Measurements from ENCODE around the gene DCLK2. TPM values are rescaled to one million over a fixed set of nuclear protein-coding genes. Genes with fewer than 3 reads are reported as not detected.

The DCLK2 gene
- total RNA-seq, 2 donors from 2014 or later, result 10.1 to 12.1 TPM

DNA sequence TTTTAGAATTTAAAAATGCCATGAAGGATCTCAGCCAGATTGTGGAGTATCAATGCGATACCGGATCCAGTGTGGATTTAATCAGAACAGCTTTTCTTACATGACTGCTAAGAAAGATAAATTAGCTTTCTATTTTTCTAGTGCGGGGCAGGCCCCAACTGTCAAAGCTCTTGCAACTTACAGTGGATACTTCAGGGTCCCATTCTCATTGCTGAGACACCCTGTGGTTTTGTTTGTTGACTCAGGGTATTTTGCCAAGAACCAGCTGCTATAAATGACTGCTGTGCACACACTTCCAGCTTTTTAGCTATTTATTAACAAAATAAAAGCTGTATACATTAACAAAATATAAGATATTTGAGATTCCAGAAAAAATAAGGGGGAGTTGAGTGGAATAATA lies 166.4 kb downstream of the DCLK2 start:
- TF ChIP-seq CTCF (IDR thresholded peaks at IDR 0.05), result no peak
- Histone ChIP-seq H3K4me1 (no peaks in the 10 kb centered on the region), H3K9me3 (no peaks in the 10 kb centered on the region), H3K27ac (no peak overlapping the region), H3K36me3 (peaks cover 8% of the 10 kb centered on the region), H3K4me3 (no peak overlapping the region), H3K27me3 (no peaks in the 10 kb centered on the region)
- no peak for DNase-seq (ENCODE audit: low spot score)

DNA sequence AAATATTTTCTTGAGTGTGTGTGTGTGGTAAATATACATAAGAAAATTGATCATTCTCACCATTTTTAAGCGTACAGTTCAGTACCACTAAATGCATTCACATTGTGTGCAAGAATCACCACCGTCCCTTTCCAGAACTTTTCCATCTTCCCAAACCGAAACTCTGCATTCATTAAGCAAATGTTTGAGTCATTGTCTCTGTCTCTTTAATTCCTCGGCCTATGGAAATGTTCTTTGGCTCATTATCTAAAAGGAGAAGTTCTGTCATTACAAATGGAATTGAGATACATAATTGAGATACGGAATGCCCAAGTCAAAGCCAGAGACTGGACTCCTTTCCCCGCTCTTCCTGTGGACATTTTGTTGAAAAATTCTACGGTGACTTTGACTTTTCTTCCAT lies 168.9 kb downstream of the DCLK2 start:
- Histone ChIP-seq H3K9me3 (no peaks in the 10 kb centered on the region), H3K27ac (no peak overlapping the region), H3K36me3 (peaks cover 12% of the 10 kb centered on the region), H3K4me3 (no peak overlapping the region), H3K4me1 (no peaks in the 10 kb centered on the region), H3K27me3 (no peaks in the 10 kb centered on the region)
- DNase-seq (ENCODE audit: low spot score), result no peak
- TF ChIP-seq CTCF (IDR thresholded peaks at IDR 0.05), result no peak

GRCh38 chr4:150248181-150248580 lies 169.9 kb downstream of the DCLK2 start:
- Histone ChIP-seq H3K9me3 (no peaks in the 10 kb centered on the region), H3K4me3 (no peak overlapping the region), H3K27ac (no peak overlapping the region), H3K36me3 (peaks cover 12% of the 10 kb centered on the region), H3K4me1 (no peaks in the 10 kb centered on the region), H3K27me3 (no peaks in the 10 kb centered on the region)
- TF ChIP-seq CTCF (IDR thresholded peaks at IDR 0.05), result no peak
- no peak for DNase-seq (ENCODE audit: low spot score)

DNA sequence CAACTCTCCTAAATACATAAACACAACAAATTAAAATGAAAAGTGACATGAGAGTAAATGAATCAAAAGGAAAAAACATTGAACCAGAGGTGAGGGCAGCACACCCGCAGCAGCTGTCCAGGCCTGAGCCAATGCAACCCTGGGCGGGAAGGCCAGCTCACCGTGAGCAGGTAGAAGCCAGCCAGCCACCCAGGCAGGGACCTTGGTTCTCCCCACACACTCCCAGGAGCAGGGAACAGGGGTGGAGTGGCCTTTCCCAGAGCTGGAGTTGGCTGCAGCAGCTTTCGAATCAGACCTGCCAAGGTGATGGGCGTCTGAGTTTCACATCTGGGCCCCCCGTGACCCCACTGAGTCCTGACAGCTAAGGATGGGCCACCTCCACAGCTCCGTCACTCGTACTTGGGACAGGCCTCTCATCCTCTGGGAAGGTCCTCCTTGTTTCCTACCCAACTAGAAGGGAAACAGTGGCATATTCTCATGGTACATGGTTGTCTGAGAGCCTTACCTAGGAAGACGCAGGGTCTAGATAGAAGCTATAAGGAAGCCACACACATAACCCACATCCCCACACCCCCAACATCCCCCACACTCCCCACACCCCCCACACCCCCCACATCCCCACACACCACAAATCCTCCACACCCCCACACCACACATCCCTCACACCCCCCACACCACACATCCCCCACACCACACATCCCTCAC lies 172.2 kb downstream of the DCLK2 start:
- Histone ChIP-seq H3K36me3 (peaks cover 12% of the 10 kb centered on the region), H3K27ac (no peak overlapping the region), H3K4me3 (no peak overlapping the region), H3K27me3 (no peaks in the 10 kb centered on the region), H3K4me1 (no peaks in the 10 kb centered on the region), H3K9me3 (no peaks in the 10 kb centered on the region)
- TF ChIP-seq CTCF (IDR thresholded peaks at IDR 0.05), result no peak
- no peak for DNase-seq (ENCODE audit: low spot score)

DNA sequence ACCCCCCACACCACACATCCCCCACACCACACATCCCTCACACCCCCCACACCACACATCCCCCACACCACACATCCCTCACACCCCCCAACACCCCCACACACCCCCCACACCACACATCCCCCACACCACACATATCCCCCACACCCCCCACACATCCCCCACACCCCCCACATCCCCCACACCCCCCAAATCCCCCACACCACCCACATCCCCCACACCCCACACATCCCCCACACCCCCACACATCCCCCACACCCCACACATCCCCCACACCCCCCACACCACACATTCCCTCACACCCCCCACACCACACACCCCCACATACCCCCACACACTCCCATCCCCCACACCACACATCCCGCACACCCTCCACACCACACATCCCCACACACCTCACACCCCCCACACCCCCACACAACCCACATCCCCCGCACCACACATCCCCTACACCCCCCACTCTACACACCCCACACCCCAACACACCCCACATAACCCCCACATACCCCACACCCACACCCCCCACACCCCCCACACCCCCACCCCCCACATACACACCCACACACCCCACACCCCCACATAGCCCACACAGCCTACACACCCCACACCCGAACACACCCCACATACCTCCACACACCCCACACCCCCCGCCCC lies 172.9 kb downstream of the DCLK2 start:
- Histone ChIP-seq H3K4me3 (no peak overlapping the region), H3K4me1 (no peaks in the 10 kb centered on the region), H3K27ac (no peak overlapping the region), H3K27me3 (no peaks in the 10 kb centered on the region), H3K9me3 (no peaks in the 10 kb centered on the region), H3K36me3 (peaks cover 12% of the 10 kb centered on the region)
- no peak for TF ChIP-seq CTCF (IDR thresholded peaks at IDR 0.05)
- DNase-seq (ENCODE audit: low spot score), result no peak
